ENCODE measurements around the gene DHX9.

Gene DHX9

GRCh38 chr1:182841368-182841988, 2.3 kb downstream of the DHX9 start:
- DNase-seq (ENCODE audit: low read depth, low spot score) = no peak

- DNase-seq (ENCODE audit: low read depth, low spot score) = no peak
Observed at GRCh38 chr1:182842265-182842664, 3.1 kb downstream of the DHX9 start.

DNA sequence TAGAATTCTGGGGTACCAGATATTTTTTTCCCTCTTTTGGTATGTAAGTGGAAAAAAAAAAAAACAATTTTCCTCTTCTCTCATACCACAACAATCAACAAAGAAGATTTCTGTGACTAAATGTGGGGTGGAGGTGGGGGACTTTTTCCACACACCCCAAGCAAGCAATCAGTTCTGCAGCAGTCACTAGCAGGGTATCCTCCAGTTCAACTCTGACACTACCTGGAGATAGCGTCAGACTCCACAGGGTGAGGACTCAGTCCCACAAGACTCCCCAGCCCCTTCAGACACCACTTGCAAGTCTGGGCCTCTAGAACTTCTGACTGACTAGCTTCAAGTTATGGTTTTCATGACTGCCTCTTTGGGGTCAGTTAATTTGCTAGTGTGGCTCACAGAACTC, 6.2 kb downstream of the DHX9 start:
- no peak for DNase-seq (ENCODE audit: low read depth, low spot score)

DNA sequence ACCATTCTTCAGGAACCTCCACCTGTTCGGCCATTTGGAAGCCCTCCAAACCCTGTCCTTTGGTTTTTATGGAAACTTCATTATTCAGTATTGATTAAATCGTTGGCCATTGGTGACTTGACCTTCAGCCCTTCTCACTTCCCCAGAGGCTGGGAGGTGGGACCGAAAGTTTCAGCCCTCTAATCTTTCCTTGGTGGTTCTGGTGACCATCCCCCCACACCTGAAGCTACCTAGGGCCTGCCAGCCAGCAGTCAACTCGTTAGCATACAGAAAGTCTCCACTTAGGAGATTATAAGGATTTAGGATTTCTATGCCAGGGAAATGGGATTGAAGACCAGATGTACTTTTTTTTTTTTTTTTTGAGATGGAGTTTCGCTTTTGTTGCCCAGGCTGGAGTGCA, 6.7 kb downstream of the DHX9 start:
- no peak for DNase-seq (ENCODE audit: low read depth, low spot score)

- no peak for DNase-seq (ENCODE audit: low read depth, low spot score)
Observed at GRCh38 chr1:182847105-182847504, 8.0 kb downstream of the DHX9 start.

GRCh38 chr1:182848736-182849135, 9.6 kb downstream of the DHX9 start:
- DNase-seq (ENCODE audit: low read depth, low spot score) = no peak

- no peak for DNase-seq (ENCODE audit: low read depth, low spot score)
Observed at GRCh38 chr1:182850319-182850718, 11.2 kb downstream of the DHX9 start.

DNA sequence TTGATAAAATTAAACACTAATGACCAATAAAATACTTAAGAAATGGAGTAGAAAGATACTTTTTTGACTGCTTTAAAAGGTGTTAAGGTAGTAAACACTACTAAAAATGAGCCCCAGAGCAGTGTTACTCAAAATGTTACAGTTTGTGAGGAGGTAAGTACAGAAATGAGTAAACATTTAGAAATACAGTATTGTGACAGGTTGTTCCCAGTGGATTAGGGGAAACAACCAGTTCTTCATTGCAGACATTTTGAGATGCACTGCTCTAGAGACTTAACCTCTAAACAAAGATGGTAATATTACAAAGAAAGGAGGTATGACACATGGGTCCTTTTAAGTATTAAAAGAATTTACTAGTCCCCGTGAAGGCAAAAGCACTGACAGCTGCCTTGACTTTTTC, 12.7 kb downstream of the DHX9 start:
- DNase-seq (ENCODE audit: low read depth, low spot score) = no peak

DNA sequence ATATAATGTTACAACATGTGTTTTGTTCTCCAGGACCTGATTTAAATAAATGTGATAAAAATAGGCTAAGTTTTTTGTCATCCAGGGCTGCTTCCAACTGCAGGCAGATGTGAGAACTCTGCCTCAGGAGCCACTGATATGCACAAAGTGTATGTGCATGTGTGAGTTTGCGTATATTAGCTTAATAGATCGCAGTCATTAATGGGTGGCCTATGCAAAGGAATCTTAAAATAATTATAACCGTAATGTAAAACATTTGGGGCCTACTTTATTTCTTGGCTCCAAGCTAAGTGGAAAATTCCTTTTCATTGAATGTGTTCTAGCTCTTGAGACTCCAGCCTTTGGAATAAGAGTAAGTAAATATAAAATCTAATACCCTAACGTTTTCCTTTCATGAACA, 16.8 kb downstream of the DHX9 start:
- DNase-seq (ENCODE audit: low read depth, low spot score) = no peak

DNA sequence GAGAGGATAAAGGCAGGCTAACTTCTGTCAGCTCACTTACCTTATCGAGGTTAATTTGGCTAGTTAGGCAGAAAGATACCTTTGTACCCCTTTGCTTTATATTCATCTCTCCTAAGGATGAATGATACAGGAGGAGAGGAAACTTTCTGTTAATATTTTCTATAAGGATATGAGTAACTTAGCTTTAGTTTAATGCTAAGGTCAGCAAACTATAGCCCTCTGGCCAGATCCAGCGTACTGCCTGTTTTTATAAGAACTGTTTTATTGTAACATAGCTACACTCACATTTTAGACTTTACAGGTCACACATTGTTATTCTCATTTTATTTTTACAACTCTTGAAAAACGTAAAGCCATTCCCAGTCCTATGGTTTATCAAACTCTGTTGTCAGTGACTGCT, 18.1 kb downstream of the DHX9 start:
- no peak for DNase-seq (ENCODE audit: low read depth, low spot score)

DNA sequence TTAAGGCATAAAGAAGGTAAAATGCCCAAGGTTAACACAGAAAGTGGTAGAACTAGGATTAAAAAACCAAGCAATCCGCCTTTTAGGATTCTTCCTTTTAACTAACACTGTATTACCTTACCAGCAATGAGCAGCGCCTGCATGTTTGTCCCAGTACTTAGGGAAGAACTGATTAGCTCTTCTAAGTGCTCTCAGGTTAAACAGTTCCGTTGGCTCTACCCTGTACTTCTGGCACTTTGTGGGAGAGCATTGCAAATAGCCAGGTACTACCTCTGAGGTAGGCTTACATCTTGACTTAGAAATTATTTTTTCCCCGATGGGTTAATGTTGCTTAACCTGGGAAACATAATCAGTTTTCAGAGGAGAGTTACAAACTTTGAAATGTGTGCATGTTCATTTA, 21.5 kb downstream of the DHX9 start:
- no peak for DNase-seq (ENCODE audit: low read depth, low spot score)

- no peak for DNase-seq (ENCODE audit: low read depth, low spot score)
Observed at GRCh38 chr1:182861994-182862393, 22.8 kb downstream of the DHX9 start.

GRCh38 chr1:182862827-182863226, 23.7 kb downstream of the DHX9 start:
- no peak for DNase-seq (ENCODE audit: low read depth, low spot score)

GRCh38 chr1:182863940-182864339, 24.8 kb downstream of the DHX9 start:
- DNase-seq (ENCODE audit: low read depth, low spot score) = no peak

- DNase-seq (ENCODE audit: low read depth, low spot score) = no peak
Observed at GRCh38 chr1:182867861-182868260, 28.7 kb downstream of the DHX9 start.

DNA sequence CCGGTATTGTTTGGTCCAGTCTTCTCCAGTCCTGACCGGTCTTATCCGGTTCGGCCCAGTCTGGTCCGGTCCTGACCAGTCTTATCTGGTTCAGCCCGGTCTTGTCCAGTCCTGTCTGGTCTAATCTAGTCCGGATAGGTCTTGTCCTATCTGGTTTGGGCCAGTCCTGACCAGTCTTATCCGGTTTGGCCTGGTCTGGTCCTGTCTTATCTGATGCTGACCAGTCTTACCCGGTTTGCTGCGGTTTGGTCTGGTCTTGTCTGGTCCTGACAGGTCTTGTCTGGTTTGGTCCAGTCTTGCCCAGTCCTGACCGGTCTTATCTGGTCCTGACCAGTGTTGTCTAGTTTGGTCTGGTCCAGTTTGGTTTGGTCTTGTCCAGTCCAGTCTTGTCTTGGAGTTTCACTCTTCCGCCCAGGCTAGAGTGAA, 30.1 kb downstream of the DHX9 start:
- no peak for DNase-seq (ENCODE audit: low read depth, low spot score)

- DNase-seq (ENCODE audit: low read depth, low spot score) = no peak
Observed at GRCh38 chr1:182872881-182873280, 33.7 kb downstream of the DHX9 start.

DNA sequence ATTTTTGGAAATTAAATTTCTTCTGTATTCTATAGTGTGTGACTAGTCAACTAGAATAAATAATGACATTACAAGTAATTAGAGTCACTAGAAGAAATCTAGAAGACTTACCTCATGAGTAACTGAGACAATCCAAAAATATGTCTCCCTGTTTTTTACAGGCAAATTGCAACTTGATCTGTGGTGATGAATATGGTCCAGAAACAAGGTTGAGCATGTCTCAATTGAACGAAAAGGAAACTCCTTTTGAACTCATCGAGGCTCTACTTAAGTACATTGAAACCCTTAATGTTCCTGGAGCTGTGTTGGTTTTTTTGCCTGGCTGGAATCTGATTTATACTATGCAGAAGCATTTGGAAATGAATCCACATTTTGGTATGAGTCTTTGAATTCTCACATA, 36.7 kb downstream of the DHX9 start:
- DNase-seq (ENCODE audit: low read depth, low spot score) = no peak

- no peak for DNase-seq (ENCODE audit: low read depth, low spot score)
Observed at GRCh38 chr1:182877331-182877730, 38.2 kb downstream of the DHX9 start.

DNA sequence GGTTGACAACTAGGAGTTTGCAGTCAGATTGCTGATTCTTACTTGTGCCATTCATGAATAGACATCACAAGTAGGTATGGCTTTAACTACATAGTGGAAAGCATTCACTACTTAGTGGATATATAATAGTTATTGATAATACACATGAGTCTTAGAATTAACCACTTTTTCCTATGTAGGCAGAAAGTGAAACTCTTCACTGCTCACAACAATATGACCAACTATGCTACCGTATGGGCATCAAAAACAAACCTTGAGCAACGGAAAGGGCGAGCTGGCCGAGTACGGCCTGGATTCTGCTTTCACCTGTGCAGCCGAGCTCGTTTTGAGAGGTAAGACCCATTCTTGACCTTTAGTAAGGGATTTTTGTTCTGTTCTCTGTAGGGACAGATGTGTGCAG, 38.7 kb downstream of the DHX9 start:
- DNase-seq (ENCODE audit: low read depth, low spot score) = no peak

- DNase-seq (ENCODE audit: low read depth, low spot score) = no peak
Observed at GRCh38 chr1:182884872-182885271, 45.7 kb downstream of the DHX9 start.

- DNase-seq (ENCODE audit: low read depth, low spot score) = no peak
Observed at GRCh38 chr1:182885591-182885990, 46.4 kb downstream of the DHX9 start.

- DNase-seq (ENCODE audit: low read depth, low spot score) = no peak
Observed at GRCh38 chr1:182886985-182887384, 47.8 kb downstream of the DHX9 start.

Measured in activated naive CD8-positive, alpha-beta T cell treated with anti-CD3 and anti-CD28 coated beads, Interleukin-2, amount 50 U/mL, for 16 hours (primary cell).